GM12892 (cell line): ENCODE results near the gene SARNP.

Experiments used
- DNase-seq: peaks from one replicate; pipeline ENCODE4 v3.0.0; 2011; ENCODE audit not compliant: insufficient read length
- FAIRE-seq: peaks from 2 replicates; lab custom pipeline; 2011; peaks lifted over from hg19 to GRCh38; lab: Jason Lieb, UNC
- POLR2A ChIP-seq: IDR thresholded peaks from 2 replicates; pipeline ENCODE4 v1.6.1; 2011; ENCODE audit warnings: low read depth, low read length, control low read depth
- POLR2AphosphoS5 ChIP-seq: IDR thresholded peaks from 2 replicates; pipeline ENCODE4 v1.6.1; 2011; ENCODE audit warnings: low read depth, low read length, control low read depth
- TAF1 ChIP-seq: IDR thresholded peaks from 2 replicates; pipeline ENCODE4 v1.6.1; 2011; ENCODE audit warnings: low read depth, mild to moderate bottlenecking, control low read depth, low read length, borderline replicate concordance

Gene SARNP

DNA sequence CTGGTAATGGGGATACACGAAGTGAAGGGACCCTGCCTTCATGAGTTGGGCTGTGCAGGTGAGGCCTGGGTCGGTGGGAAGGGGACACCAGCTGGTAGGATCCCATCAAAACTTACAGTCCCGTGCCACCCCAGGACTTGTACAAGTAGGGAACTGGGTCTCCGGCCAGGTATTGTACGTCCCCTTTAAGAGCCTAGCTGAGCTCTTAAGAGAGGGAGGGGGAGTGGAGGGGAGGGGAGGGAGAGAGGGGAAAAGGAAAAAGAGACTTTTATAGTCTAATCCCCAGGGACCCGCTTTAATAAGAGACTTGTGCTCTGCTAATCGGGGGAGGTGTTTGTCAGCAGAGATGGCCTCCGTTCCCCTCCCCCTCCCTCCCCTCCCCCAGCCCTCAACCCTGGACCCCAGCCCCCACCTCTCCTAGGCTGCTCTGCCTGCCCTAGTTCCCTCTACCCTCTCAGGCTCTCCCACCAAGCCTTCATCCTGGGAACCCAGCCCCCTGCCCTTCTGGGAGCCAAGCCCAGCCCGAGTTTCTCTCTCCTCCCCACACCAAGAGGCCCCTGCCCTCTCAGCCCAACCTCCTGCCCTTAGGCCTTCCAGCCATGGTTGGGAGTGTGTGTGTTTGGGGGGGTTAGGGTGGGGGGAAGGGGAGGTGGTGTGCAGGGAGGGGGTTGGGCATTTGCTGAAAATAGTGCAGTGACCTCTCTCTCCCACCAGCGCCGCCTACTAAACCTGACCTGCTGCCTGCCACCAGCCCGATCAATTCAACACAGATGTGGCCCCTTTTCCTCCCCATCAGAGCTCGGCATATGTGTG lies 72.0 kb downstream of the SARNP start:
- TF ChIP-seq POLR2A (no peak), TAF1 (no peak), POLR2AphosphoS5 (no peak)
- no peak for DNase-seq
- FAIRE-seq = no peak

DNA sequence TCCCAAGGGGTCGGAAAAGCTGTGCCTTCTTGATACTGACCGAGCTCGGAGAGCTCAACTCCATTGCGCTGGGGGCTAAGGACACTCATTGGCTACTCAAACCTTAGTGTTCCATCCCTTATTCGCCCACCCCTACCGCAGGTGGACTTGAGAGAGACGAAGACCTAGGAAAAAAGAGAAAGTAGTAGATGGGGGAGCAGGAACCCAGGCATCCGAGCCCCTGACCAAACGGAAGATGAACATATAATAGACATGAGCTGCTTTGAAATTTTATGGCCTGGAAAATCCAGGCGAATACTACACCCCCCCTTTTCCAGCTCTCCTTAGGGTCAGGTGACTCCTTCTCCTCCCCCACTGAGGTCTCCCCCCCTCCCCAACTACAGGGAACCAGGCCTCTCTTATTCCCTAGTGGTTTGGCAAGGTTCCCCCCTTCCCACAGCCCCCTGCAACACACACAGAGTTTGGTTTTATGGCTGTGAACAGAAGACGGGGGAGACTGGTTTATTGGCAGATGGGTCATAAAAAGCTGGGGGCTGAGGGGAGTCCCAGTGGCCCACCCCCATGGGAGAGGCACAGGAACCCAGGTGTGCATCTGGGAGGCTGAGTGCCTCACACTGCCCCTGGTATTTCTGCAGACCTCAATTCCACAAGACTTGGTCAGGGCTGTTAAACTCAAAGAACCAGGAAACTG lies 73.0 kb downstream of the SARNP start:
- FAIRE-seq (no peak), DNase-seq (no peak)
- TF ChIP-seq TAF1 = no peak
- TF ChIP-seq POLR2AphosphoS5 = no peak
- no peak for TF ChIP-seq POLR2A

DNA sequence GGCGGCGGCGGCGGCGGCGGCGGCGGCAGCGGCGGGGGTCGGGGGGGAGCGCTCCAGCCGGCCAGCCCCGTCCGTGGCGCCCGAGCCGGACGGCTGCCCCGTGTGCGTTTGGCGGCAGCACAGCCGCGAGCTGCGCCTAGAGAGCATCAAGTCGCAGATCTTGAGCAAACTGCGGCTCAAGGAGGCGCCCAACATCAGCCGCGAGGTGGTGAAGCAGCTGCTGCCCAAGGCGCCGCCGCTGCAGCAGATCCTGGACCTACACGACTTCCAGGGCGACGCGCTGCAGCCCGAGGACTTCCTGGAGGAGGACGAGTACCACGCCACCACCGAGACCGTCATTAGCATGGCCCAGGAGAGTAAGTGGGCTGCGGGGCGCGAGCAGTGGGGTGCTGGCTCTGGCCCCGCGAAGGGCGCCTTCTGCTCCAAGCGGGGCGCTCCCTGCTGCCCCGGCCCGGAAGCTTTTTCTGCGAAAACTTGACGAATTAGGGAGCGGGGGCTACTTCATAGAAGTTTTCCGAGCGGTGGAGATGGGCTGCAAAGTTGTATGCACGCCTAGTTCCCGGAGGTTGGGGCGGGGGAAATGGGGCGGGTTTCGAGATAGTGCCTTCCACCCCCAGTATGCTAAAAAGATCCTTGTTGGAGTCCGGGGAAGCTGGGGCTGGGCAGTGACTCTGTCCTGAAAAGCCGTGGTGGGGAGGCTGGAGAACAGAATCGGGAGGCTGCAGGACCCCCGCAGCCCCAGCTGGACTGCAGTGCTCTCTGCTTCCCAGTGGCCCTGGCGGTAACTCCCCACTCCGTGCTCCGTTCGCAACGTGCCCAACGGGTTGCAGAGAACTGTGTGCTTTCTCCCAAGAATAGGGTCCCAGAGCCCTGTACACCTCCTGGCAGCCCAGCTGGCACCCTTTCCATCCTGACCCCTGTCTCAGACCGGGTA lies 73.9 kb downstream of the SARNP start:
- DNase-seq (peak; percentile 62), FAIRE-seq (peak; percentile 91)
- no peak for TF ChIP-seq POLR2A
- TF ChIP-seq TAF1 = no peak
- no peak for TF ChIP-seq POLR2AphosphoS5

DNA sequence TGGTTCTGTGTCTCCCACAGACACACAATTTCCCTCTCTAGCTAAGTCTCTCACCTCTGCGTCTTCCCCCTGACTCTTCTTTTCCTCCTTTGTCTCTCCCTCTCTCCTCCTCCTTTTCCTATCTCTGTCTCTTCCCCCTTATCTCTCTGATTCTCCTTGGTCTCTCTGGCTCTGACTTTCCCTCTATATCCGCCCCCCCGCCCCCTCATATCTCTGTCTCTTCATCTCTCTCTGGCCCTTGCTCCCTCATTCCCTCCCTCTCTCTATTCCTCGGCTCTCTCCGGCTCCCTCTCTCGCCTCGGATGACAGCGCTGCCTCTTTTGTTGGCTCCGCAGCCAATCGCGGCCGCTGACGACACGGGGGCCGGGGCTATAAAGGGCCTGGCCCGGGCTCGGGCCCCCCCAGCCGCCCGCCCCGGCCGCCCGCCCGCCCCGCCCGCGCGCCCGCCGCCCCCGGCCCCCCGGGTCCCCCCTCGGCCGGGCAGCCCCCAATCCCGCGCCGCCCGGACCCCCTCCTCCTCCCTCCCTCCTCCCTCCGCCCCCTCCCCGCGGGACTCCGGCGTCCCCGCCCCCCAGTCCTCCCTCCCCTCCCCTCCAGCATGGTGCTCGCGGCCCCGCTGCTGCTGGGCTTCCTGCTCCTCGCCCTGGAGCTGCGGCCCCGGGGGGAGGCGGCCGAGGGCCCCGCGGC lies 74.7 kb downstream of the SARNP start, which contains the start of gene GDF11:
GDF11 (plus strand) TSS at position 404 of the 687 bp plus-strand sequence; CDS start at position 599, 195 bp downstream.
- FAIRE-seq (no peak), DNase-seq (peak; percentile 65)
- TF ChIP-seq POLR2AphosphoS5 (no peak), TAF1 (no peak), POLR2A (no peak)

DNA sequence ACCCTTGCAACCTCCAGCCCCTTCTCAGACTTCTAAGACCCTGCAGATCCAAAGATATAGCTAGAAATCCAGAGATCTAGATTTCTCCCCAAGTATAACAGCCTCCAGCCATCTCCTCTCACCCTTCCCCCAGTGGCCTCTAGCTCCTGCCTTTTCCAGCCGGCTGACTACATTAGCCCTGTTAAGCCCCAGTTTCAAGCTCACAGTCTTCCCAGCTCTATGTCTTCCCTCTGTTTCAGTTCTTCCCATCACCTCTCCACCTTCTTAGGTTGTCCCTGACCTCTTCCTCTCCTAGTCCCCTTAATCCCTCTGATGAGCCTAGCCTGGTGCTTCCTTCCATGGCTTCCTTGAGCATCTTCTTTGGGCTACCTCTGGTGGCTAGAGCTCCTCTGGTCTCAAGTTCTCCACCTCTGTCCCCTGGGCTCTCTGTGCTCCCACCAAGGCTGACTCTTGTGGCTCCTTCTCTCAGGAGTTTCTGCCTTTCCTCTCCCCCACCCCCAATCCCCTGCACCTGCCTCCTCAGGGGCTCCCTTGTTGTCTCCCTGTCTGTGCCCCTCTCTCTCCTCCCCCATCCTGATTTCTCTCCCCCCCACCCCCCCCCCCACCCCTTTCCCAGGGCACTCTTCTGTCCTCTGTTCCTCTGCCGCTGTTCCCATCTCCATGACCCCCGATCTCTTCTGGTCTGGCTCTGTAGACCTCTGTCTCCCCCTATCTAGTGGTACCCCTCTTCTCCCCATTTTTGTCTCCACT lies 75.4 kb downstream of the SARNP start:
- TF ChIP-seq TAF1 (no peak), POLR2A (no peak), POLR2AphosphoS5 (no peak)
- FAIRE-seq (no peak), DNase-seq (no peak)

DNA sequence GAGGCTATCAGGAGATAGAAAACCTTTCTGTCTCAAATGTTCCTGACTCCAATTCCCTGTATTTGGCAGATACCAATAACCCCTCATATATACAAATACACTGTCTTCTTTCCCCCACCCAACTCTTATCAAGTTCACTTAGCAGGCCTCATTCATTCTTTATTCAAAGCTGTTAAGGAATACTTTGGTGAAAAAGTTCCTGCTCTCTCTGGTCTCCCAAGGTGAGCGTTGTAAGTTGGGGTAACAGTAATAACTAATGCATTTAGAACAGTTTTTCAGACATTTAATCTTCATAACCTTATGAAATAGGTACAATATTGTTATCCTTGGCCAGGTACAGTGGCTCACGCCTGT lies 78.5 kb downstream of the SARNP start:
- no peak for DNase-seq
- FAIRE-seq = no peak
- TF ChIP-seq TAF1 (no peak), POLR2AphosphoS5 (no peak), POLR2A (no peak)

DNA sequence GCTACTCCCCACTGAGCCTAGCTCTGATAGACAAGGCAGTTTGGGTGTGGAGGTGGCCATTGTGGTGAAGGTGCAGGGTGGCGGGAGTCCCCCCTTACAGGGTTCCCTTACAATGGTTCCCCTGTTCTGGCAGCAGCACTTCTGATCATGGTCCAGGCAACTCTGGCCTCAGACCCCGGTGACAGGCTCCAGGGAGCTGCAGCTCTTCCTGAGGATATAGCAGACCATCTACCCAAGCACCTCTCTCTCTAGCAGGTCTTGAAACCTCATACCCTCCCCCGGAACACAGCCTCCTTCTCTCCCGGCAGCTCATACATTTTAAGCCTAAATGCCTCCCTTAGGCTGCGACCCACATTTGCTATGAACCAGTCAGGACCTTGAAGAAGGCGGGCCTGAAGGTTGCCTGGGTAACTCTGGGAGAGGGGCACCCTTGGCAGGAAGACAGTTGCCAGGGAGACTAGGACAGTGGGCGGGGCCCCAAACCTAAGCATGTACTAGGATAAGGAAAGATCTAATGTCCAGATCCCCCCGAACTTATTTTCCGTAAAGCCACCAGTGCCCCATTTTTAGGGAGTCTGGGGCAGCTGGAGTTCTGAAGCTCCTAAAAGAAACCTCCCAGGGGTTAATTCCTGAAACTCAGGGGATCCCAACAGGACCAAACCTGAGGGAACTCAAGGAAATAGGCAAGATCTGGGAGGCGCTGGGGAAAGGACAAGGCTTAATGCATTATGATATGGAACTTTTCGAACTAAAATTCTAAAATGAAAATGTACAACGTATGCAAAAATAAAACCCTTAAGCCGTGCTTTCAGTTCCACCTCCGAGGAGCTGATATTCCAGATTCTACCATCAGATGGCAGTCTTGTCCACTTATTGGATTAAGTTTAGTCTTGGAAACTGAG lies 79.2 kb downstream of the SARNP start:
- DNase-seq (peak; percentile 65), FAIRE-seq (peak; percentile 84)
- TF ChIP-seq TAF1 (no peak), POLR2AphosphoS5 (no peak), POLR2A (no peak)

DNA sequence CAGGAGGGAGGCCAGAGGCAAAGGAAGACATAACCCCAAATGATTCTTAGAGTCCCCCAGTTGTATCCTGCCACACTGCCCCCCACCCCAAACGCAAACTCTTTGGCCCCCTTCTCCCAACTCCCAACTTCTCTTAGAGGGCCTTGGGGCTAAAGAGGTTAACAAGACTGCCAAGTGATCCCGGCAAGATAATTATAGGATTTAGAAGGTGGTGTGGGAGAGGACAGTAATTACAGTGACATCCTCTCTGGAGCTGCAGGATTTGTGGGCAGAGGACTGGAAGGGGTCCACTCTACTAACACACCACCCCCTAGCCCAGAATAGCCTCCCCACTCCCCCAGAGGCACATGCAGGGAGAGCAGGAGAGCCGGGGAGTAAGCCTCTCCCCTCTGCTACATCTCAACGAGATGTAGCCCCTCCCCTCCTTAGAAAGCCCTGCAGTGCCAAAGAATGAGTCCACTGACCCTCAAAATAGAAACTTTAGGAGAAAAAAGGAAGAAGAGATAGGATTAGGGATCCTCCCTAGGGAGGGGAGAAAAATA lies 79.9 kb downstream of the SARNP start:
- DNase-seq = no peak
- TF ChIP-seq POLR2AphosphoS5 (no peak), POLR2A (no peak), TAF1 (no peak)

DNA sequence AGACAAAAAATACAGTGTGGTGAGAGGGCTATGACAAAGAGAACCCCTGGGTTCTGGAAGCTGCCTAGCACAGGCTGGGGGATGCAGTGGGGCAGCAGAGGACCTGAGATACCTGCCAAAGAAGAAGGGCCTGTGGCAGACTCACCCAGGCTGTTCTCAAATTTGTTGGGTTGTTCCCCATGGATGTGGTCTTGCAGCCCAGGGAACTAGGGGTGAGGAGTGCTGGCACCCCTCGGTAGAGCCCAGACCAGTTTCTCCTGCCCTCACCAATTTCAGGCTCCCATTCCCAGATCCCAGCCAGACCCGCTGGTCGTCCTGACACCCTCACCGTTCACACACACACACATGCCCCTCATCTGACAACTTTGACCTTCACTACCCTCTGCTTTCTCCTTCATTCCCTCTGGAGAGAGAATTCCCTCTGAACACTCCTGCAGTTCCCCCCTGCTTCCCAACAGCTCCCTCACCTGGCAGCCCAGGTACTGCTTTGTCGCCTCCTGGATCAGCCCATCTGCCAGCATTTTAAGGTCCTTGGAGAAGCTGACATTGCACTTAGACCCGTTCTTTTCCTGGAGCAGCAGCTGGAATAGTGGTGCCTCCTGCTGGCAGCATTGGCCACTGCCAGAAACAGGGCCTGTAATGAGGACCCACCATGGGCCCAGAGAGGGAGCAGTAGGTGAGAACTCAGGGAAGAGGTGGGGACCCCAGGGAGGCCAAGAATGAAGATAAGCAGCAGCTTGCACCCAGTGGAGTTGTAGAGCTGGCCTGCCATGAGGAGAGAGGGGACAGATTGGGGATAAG lies 80.5 kb downstream of the SARNP start:
- DNase-seq = no peak
- peak; percentile 53 for FAIRE-seq

More for the DNA sequence above, 79.9 kb downstream of the SARNP start:
- no peak for FAIRE-seq

More for the DNA sequence above, 80.5 kb downstream of the SARNP start:
- TF ChIP-seq POLR2A = no peak
- TF ChIP-seq TAF1 = no peak
- TF ChIP-seq POLR2AphosphoS5 = no peak
